ENCODE measurements around the gene NECTIN4.

GRCh38 chr1:161048949-161049722, 40.2 kb downstream of the NECTIN4 start:
- no peak for TF ChIP-seq POLR2AphosphoS5 (IDR thresholded peaks at IDR 0.05; ENCODE audit: borderline replicate concordance, low read depth, low read length)
- TF ChIP-seq EZH2 (IDR thresholded peaks at IDR 0.05), result no peak
- TF ChIP-seq FOXP2 (optimal IDR thresholded peaks at IDR 0.05; ENCODE audit: control extremely low read depth, extremely low read length, insufficient read depth), result no peak
